ENCODE results near the gene CTSC.

- TF ChIP-seq TARDBP (IDR thresholded peaks at IDR 0.05) = no peak
- no peak for TF ChIP-seq SP1 (IDR thresholded peaks at IDR 0.05)
- no peak for TF ChIP-seq SUZ12 (IDR thresholded peaks at IDR 0.05)
- TF ChIP-seq HDGF (IDR thresholded peaks at IDR 0.05; ENCODE audit: borderline replicate concordance) = no peak
- no peak for TF ChIP-seq CTBP1 (IDR thresholded peaks at IDR 0.05; ENCODE audit: borderline replicate concordance)
- no peak for TF ChIP-seq BHLHE40 (IDR thresholded peaks at IDR 0.05; ENCODE audit: borderline replicate concordance)
- no peak for TF ChIP-seq ELF4 (IDR thresholded peaks at IDR 0.05)
- no peak for TF ChIP-seq ZNF384 (IDR thresholded peaks at IDR 0.05)
- no peak for TF ChIP-seq FOXA1 (IDR thresholded peaks at IDR 0.05)
- no peak for TF ChIP-seq NFRKB (IDR thresholded peaks at IDR 0.05)
- TF ChIP-seq FOXM1 (IDR thresholded peaks at IDR 0.05; ENCODE audit: borderline replicate concordance) = no peak
- TF ChIP-seq ARNT (IDR thresholded peaks at IDR 0.05) = no peak
Observed at GRCh38 chr11:88292171-88292843, 45.2 kb downstream of the CTSC start.
